ENCODE data around the gene TMPRSS6.
"Not testable (repeated sequence)": the region's sequence is repeated elsewhere in the genome, so short reads cannot be mapped to it uniquely, and the experiment has no call there.

DNA sequence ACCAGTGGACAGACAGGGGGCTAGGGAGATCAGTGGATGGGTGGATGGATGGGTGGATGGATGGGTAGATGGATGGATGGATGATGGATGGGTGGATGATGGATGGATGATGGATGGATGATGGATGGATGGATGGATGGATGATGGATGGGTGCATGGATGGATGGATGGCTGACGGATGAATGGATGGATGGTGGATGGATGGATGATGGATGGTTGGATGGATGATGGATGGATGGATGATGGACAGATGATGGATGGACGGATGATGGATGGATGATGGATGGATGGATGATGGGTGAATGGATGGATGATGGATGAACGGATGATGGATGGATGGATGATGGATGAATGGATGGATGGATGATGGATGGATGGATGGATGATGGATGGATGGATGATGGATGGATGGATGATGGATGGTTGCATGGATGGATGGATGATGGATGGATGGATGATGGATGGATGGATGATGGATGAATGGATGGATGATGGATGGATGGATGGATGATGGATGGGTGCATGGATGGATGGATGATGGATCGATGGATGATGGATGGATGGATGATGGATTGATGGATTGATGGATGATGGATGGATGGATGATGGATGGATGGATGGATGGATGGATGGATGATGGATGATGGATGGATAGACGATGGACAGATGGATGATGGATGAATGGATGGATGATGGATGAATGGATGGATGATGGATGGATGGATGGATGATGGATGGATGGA, 37.5 kb downstream of the TMPRSS6 start:
- not testable (repeated sequence) for TF ChIP-seq CTCF, POLR2A (IDR thresholded peaks at IDR 0.05)

Data from right lobe of liver (tissue), 4 donors.